Panc1 (cell line): ENCODE measurements around the gene NOX5.

Experiments
- CTCF ChIP-seq: fragments of 450-650 bp; IDR thresholded peaks from 2 replicates; pipeline ENCODE4 v1.5.1; 2017; ENCODE audit warnings: mild to moderate bottlenecking
- POLR2AphosphoS5 ChIP-seq: IDR thresholded peaks from 2 replicates; pipeline ENCODE4 v1.6.1; 2012; ENCODE audit warnings: mild to moderate bottlenecking, low read depth, low read length, moderate library complexity

GRCh38 chr15:69045802-69046201 is 31.3 kb downstream of the NOX5 start:
- TF ChIP-seq POLR2AphosphoS5 (no peak), CTCF (no peak)
